ENCODE measurements around the gene GEMIN7.

DNA sequence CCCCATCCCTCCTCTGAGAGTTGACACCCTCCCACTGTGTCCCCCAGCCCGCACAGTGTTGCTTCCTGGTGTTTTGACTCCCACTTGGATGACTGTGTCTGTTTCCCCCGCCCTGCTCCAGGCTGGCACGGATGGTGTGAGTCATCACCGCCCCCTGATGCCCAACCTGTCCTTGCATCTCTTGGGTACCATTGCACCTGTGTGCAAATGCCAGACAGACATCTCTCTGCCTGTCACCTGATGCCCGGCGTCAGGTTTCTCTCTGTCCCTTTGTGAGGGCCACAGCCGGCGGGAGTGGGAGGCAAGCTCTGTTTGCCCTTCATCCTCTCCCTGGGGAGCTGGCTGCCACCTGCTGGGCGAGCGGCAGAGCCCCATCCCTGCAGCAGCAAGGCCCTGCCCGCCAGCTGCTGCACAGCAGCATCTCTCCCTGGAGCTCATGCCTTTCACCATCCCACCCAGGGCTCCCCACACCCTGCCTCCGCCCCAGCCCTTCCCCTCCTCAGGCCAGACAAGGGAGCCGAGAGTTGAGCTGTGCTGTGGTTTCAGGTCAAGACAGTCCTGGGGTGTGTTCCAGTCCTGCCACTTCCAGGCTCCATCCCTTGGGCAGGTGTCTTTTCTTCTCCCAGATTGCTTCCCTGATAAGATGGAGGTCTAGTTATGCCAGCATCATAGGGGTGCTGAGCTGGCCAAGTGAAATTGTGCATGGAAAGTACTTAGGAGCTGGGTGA lies 52.0 kb downstream of the GEMIN7 start:
- TF ChIP-seq, protein P1, sequence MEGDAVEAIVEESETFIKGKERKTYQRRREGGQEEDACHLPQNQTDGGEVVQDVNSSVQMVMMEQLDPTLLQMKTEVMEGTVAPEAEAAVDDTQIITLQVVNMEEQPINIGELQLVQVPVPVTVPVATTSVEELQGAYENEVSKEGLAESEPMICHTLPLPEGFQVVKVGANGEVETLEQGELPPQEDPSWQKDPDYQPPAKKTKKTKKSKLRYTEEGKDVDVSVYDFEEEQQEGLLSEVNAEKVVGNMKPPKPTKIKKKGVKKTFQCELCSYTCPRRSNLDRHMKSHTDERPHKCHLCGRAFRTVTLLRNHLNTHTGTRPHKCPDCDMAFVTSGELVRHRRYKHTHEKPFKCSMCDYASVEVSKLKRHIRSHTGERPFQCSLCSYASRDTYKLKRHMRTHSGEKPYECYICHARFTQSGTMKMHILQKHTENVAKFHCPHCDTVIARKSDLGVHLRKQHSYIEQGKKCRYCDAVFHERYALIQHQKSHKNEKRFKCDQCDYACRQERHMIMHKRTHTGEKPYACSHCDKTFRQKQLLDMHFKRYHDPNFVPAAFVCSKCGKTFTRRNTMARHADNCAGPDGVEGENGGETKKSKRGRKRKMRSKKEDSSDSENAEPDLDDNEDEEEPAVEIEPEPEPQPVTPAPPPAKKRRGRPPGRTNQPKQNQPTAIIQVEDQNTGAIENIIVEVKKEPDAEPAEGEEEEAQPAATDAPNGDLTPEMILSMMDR (conservative IDR thresholded peaks at IDR 0.05; ENCODE audit: low read depth, low read length), result peak; percentile 31; the same call in 1 of the 2 replicates
- TF ChIP-seq EZH2 (IDR thresholded peaks at IDR 0.05; ENCODE audit: borderline replicate concordance, low read depth, low read length, poor library complexity, severe bottlenecking), result no peak

All from A673 (cell line).